DND-41 (cell line): ENCODE results near the gene LDAF1.

Experiments used
- EZH2 ChIP-seq: IDR thresholded peaks from 3 replicates; pipeline ENCODE4 v1.6.1; 2012; ENCODE audit warnings: borderline replicate concordance, low read depth, mild to moderate bottlenecking, moderate library complexity, low read length, inconsistent platforms; ENCODE audit not compliant: severe bottlenecking
- TF ChIP-seq, protein P1 (sequence below): IDR thresholded peaks from 2 replicates; pipeline ENCODE4 v1.5.1; 2012; ENCODE audit warnings: borderline replicate concordance, low read length, moderate library complexity, mild to moderate bottlenecking; ENCODE audit not compliant: poor library complexity, severe bottlenecking; ENCODE audit errors: extremely low read depth

DNA sequence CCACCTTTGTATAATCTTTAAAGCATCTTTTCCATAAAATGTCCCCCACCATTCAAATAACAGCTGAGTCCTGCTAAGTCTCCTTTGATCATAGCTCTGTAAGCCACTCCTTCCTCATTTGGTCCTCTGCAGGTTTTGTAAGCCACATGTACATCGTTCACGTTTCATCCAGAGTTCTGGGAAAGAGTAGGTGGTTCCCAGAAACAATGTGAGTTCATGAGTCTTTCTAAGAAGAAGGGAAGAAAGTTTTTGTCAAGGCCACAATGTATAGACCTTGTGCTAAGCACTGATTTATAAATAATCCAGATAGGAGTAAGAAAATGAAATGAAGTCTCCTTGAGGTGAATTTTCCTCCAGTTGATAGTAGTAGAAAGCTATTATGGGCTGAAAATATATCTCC lies 66.3 kb downstream of the LDAF1 start:
- TF ChIP-seq, protein P1, sequence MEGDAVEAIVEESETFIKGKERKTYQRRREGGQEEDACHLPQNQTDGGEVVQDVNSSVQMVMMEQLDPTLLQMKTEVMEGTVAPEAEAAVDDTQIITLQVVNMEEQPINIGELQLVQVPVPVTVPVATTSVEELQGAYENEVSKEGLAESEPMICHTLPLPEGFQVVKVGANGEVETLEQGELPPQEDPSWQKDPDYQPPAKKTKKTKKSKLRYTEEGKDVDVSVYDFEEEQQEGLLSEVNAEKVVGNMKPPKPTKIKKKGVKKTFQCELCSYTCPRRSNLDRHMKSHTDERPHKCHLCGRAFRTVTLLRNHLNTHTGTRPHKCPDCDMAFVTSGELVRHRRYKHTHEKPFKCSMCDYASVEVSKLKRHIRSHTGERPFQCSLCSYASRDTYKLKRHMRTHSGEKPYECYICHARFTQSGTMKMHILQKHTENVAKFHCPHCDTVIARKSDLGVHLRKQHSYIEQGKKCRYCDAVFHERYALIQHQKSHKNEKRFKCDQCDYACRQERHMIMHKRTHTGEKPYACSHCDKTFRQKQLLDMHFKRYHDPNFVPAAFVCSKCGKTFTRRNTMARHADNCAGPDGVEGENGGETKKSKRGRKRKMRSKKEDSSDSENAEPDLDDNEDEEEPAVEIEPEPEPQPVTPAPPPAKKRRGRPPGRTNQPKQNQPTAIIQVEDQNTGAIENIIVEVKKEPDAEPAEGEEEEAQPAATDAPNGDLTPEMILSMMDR = no peak
- no peak for TF ChIP-seq EZH2
